HG02870 (cell line): ENCODE results near the gene LRRC15.

Experiments used
- ATAC-seq: cut with Tn5 transposase; IDR thresholded peaks from one replicate; pipeline ENCODE4 v1.9.1; 2021; ENCODE audit warnings: mild to moderate bottlenecking, moderate library complexity; ENCODE audit not compliant: unreplicated experiment

The LRRC15 gene

DNA sequence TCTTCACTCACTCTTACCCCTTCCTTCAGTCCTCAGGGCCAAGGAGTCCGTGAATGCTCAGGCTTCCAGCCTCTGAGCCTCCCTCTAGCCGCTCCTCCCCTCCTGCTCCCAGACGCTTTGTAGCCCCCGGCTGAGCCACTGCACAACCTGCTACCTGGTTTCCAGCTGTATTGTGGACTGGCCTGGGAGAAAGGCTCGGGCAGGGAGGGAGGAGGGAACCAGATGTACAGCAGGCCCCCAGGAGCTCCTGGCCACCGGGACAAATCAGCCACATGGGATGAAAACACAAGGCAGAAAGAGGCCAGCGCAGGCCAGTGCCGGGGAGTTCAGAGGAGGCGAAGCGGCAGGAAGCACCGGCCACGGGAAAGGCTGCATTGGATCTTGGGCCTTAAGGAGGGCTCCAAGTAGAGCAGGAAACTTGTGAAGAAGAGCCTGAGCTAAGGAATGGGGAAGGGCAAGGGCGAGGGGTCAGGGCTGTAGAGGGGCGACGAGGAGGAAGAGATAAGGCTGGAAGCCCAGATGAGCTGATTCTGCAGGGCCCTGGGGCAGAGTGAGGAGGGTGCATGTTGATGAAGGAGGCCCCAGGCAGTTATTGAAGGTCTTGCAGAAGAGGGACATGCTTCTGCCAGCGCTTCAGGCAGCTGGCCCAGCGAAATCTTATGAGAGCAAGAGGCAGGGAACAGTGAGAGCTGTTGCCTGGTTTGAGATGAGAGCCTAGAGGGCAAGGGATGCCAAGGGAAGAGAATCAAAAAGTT, 32.8 kb downstream of the LRRC15 start:
- no peak for ATAC-seq

GRCh38 chr3:194333981-194334320, 35.6 kb downstream of the LRRC15 start:
- ATAC-seq: no peak

- peak; percentile 84 for ATAC-seq
Measured at GRCh38 chr3:194333212-194333980, 36.1 kb downstream of the LRRC15 start.

DNA sequence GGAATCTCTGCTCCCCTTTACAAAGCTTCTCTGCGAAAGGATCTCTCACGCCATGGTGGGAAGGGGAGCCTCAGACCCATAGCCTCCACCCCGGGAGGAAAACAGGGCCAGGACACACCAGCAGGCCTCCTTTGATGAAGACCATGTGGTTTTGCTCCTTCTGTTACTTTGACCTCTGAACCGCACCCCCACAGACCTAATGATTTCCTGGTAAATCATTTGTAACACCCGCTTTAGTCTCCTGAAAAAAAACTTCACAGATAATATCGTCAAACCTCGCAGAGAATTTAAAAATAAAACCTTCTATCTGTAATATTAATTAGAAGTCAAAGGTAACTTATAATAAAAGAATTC, 36.7 kb downstream of the LRRC15 start:
- ATAC-seq: no peak

GRCh38 chr3:194330579-194330978, 39.0 kb downstream of the LRRC15 start:
- no peak for ATAC-seq

- no peak for ATAC-seq
Measured at GRCh38 chr3:194330160-194330559, 39.4 kb downstream of the LRRC15 start.

- ATAC-seq: no peak
Measured at GRCh38 chr3:194329583-194329965, 40.0 kb downstream of the LRRC15 start.

GRCh38 chr3:194328942-194329582, 40.5 kb downstream of the LRRC15 start:
- ATAC-seq: no peak

DNA sequence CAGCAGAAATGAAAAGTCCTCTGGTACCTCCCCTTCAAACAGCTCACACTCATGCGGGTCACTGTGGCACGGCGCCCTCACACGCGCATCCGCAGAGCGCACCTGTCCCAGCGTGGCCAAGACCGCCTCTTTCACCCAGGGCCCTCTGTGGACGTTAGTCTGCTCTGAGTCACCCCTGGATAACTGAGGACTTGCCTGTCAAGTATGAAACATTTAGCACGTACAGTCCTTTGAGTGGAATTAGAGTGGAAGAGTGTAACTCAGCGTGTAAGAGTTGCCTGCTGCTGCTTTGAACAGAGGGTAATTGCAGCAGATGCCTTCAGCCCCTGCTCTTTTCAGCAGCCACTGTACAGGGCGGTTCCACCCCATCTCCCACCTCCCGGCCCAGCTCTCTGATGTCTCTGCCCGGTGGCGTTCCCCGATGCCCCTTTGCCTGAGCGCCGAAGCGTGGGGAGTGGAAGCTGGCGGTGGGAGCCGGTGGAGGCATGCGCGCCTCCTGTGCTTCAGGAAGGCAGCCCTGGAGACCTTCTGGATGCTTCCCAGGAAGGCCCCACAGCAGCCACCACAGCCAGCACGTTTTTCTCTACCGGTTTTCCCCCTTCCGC, 41.4 kb downstream of the LRRC15 start:
- ATAC-seq: no peak

DNA sequence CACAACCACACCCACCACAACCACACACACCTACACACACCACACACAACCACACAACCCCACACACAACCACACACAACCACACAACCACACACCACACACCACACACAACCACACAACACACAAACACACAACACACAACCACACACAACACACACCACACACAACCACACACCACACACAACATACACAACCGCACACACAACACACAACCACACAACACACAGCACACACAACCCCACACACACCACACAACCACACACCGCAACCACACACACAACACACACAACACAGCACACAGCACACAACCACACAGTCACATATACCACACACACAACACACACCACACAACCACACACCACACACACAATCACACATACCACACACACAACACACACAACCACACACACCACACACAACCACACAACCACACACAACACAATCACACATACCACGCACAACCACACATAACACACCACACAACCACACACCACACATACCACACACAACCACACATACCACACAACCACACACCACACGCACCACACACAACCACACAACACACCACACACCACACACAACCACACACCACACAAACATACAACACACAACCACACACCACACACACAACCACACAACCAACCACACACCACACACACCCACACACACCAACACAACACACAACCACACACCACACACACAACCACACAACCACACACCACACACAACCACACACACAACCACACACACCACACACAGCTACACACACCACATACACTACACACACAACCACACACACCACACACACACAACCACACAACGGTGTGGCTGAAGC, 42.1 kb downstream of the LRRC15 start:
- ATAC-seq: no peak

DNA sequence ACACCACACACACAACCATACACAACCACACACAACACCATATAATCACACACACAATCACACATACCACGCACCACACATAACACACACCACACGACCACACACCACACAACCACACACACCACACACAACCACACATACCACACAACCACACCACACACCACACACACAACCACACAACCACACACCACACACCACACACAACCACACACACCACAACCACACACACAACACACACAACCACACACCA, 42.6 kb downstream of the LRRC15 start:
- ATAC-seq: no peak

DNA sequence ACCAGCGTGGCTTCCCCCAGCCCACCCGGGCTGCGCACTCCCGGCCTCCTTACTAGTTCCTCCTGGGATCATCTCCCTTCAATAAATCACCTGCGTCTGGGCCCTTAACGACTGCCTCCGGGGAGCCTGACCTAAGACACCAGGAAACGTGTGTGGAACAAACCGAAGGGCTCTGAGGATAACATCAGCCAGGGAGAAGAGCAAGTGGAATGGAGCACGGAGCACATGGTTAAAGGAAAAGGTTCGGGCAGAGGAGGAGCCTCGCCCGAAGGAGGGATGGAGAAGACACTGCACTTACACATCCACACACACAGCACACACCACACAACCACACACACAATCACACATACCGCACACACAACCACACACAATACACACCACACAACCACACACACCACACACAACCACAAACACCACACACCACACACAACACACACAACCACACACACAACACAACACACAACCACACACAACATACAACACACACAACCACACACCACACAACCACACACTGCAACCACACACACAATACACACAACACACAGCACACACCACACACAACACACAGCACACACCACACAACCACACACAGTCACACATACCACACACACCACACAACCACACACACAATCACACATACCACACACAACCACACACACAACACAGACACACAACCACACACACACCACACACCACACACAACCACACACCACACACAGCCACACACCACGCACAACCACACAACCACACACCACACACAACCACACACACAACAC, 43.2 kb downstream of the LRRC15 start:
- ATAC-seq: no peak

DNA sequence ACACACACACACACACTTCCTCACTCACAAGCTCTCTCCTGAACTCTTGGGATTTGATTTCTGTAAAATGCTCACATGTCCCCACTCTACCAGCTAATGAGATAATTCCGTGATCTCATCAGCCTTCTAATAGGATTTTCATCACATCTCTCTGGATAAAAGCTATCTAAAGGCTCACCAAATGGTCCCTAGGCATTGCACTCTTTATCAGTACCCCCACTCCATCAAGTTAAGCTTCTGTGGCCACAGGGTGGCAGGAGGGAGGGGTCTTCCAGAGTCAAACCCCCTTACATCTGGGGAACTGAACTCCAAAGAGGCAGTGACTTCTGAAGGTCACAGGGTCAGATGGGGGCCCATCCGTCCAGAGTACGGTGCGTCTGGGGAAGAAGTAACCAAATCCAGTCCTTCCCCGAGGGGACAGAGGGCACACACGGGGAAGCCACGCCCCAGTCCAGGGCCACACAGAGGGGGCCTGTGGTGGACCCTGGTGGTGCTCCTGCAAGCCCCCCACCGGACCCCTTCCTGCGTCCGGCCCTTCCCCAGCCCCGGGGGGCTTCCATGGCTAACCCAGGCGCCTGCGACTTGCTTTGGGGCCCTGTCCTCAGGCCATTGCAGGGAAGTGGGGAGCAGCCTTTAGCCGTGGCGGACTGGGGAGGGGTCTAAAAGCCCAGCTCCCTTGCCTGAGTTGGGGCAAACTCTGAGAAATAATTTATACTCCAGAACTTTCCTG, 44.0 kb downstream of the LRRC15 start:
- no peak for ATAC-seq

GRCh38 chr3:194324823-194325327, 44.7 kb downstream of the LRRC15 start:
- ATAC-seq: no peak

DNA sequence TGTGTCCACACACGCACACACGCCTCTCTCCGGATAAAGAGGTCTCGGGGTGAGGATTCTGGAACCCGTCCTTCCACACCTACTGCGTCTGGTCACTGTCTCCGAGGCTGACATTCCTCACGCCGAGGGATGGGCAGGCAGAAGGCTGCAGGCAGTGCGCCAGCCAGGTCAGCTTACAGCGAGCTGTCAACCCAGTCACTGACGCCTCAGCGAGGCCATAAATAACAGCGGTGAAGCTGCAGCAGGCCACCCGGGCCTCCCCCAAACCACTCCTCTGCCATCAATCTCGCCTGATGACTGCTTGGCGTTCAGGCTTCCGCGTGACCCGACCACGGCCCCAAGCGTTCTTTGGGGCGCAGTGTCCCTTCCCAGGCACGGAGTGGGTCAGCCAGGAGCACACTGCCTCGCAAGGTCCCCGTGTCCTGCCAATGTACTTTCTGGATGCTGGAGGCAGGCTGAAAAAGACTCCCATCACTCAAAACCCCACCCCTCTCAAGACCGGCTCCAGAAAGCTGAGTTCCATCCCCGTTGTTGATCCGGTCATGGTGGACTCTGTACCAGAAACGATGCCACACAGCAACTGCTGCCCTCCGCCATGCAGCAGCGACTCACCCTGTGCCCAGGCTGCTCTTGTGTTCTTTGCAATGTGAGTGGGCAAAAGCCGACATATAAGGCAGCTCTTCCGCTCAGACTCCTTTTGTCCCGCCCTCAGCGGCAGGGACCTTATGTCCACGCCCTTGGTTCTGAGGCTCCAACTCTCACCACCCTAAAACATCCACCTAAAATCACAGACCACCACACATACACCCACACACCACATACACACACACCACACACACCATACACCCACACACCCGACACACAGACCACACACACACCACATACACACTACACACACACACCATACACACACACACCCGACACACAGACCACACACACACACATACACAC, 45.5 kb downstream of the LRRC15 start:
- peak; percentile 60 for ATAC-seq

GRCh38 chr3:194322678-194323211, 46.8 kb downstream of the LRRC15 start:
- no peak for ATAC-seq

- no peak for ATAC-seq
Measured at GRCh38 chr3:194321693-194322640, 47.6 kb downstream of the LRRC15 start.
